ENCODE measurements around the gene PCDHA5.

The PCDHA5 gene

DNA sequence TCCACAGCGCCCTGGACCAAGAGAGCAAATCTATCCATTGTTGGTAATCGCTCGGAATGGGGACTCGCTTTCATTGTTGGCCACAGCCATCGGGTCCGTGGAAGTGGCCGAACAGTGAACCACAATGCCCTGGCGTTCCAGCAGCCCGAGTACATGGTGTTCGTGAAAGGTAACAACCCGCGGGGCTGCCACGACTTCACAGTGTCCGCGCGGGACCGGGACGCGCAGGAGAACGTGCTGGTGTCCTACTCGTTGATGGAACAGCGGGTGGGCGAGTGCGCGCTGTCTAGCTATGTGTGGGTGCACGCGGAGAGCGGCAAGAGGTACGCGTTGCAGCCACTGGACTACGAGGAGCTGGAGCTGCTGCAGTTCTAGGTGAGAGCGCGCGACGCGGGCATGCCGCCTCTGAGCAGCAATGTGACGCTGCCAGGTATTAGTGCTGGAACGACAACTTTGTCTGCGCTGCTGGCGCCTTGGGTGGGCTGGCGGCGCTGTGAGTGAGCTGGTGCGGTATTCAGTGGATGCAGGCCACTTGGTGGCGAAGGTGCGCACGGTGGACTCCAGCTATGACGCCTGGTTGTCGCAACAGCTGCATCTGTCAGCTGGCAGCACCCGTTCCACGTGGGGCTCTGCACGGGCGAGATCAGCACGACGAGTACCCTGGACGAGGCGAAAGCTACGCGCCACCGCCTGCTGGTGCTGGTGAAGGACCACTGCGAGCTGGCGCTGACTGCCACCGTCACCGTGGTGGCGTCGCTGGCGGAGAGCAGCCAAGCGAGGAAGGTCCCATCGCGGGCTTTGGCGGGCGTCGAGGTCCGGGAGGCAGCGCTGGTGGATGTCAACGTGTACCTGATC lies 41.3 kb downstream of the PCDHA5 start:
- DNase-seq: no peak

DNA sequence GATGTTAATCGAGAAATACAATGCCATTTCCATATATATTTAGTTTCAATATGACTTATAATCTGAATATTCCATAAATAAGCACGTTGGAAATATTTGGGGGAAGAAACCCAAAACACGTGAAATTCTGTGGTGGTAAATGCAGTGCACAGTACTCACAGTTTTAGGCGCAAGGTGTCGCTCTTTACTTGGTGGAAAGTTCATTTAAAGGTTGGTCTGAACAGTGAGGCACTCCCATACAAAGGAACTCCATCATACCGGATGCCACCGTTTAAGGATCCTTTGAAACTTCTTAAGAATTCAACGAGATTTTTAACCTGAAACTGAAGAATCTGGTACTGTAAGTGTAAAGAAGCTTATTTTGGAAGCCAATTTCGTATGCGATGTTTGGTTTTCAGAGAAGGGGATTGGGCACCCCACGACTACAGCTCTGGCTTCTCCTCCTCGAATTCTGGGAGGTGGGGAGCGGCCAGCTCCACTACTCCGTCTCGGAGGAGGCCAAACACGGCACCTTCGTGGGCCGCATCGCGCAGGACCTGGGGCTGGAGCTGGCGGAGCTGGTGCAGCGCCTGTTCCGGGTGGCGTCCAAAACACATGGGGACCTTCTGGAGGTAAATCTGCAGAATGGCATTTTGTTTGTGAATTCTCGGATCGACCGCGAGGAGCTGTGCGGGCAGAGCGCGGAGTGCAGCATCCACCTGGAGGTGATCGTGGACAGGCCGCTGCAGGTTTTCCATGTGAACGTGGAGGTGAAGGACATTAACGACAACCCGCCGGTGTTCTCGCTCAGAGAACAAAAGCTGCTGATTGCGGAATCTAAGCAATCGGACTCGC lies 47.5 kb downstream of the PCDHA5 start, which contains the start of gene PCDHA11:
Gene PCDHA11 (plus strand): TSS at position 237 of the 834 bp plus-strand sequence. CDS start 147 bp downstream, at position 384.
- DNase-seq: no peak

DNA sequence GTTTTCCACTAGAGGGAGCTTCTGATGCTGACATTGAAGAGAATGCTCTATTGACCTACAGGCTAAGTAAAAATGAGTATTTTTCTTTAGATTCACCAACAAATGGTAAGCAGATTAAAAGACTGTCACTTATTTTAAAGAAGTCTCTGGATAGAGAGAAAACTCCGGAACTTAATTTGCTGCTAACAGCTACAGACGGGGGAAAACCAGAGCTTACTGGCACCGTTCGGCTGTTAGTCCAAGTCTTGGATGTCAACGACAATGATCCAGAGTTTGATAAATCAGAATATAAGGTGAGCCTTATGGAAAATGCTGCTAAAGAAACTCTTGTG lies 48.1 kb downstream of the PCDHA5 start:
- no peak for DNase-seq

DNA sequence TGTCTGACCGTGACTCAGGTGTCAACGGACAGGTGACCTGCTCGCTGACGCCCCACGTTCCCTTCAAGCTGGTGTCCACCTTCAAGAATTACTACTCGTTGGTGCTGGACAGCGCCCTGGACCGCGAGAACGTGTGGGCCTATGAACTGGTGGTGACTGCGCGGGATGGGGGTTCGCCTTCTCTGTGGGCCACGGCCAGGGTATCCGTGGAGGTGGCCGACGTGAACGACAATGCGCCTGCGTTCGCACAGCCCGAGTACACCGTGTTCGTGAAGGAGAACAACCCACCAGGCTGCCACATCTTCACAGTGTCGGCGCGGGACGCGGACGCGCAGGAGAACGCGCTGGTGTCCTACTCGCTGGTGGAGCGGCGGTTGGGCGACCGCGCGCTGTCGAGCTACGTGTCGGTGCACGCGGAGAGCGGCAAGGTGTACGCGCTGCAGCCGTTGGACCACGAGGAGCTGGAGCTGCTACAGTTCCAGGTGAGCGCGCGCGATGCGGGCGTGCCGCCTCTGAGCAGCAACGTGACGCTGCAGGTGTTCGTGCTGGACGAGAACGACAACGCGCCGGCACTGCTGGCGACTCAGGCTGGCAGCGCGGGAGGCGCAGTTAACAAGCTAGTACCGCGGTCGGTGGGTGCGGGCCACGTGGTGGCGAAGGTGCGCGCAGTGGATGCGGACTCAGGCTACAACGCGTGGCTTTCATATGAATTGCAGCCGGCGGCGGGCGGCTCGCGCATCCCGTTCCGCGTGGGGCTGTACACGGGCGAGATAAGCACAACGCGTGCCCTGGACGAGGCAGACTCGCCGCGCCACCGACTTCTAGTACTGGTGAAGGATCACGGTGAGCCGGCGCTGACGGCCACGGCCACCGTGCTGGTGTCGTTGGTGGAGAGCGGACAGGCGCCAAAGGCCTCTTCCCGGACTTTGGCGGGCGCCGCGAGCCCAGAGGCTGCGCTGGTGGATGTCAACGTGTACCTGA lies 49.1 kb downstream of the PCDHA5 start:
- no peak for DNase-seq
